Colonic mucosa (tissue), 4 donors: ENCODE measurements around the gene PCDHA3. TPM values are rescaled to one million over a fixed set of nuclear protein-coding genes. Genes with fewer than 3 reads are reported as not detected.

ENCODE experiments used
- DNase-seq: peaks from one replicate; pipeline ENCODE4 v3.0.0-alpha.2; 2020
- H3K27ac ChIP-seq: fragments of 200-600 bp; one replicate; pipeline ENCODE4 v1.8.0; 2021
- H3K27me3 ChIP-seq: fragments of 200-600 bp; one replicate; pipeline ENCODE4 v1.8.0; 2021
- H3K36me3 ChIP-seq: fragments of 200-600 bp; one replicate; pipeline ENCODE4 v1.8.0; 2021
- H3K4me1 ChIP-seq: fragments of 200-600 bp; one replicate; pipeline ENCODE4 v1.8.0; 2021; ENCODE audit warnings: mild to moderate bottlenecking
- H3K4me3 ChIP-seq: fragments of 200-600 bp; one replicate; pipeline ENCODE4 v1.8.0; 2021
- H3K9ac ChIP-seq, 2 donors: one replicate each; pipeline ENCODE4 v1.7.0; 2013; ENCODE audit warnings: control low read depth in 2 of 2, low read depth in 2 of 2, low read length in 2 of 2
- H3K9me3 ChIP-seq: fragments of 200-600 bp; one replicate; pipeline ENCODE4 v1.8.0; 2021
- intact Hi-C: fragments of 100-400 bp; cut with DNase I; formaldehyde crosslinking; loops from one replicate; pipeline ENCODE4 v1.14.1; 2022
- total RNA-seq, 2 donors: library from RNA; stranded (reverse); fragmentation: NEBNext Ultra II Directional in 1 of 2; extraction: Animal tissue kit (Norgen Biotek cat#: 25700) in 1 of 2; gene quantifications; one replicate each; pipeline ENCODE4 v1.2.1, GENCODE V29; 2021
- TF ChIP-seq, protein P1 (sequence below): fragments of 200-600 bp; IDR thresholded peaks from one replicate; pipeline ENCODE4 v1.8.0; 2022; ENCODE audit warnings: antibody characterized with exemption, mild to moderate bottlenecking
- donor health status: healthy.
- donor health status: DM: no; HTN: no; CAD: no.
- donor health status: DM: no; HTN: no; CAD: no.

Gene PCDHA3
- under 1 TPM in 1 of 2 donors, not detected in 1; 0.11 TPM for total RNA-seq

DNA sequence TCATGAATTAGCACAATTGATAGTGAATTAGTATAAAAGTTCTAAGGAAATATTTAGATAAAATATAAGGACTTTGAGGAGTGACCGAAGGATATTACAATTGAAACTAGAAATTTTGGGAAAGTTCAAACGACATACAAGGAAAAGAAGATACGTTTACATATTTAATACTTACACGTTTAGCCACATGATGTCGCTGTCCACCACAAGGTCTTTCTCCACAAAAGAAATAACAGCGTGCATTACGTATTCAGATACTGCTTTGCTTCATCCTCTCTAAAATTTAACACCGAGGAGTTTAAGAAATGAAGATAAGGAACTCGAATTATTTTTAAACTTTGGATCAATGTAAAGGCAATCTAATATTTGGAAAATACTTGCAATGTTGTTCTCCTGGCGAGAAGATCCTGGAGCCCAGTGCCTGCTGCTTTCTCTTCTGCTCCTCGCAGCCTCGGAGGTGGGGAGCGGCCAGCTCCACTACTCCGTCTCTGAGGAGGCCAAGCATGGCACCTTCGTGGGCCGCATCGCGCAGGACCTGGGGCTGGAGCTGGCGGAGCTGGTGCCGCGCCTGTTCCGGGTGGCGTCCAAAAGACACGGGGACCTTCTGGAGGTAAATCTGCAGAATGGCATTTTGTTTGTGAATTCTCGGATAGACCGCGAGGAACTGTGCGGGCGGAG lies at the start of gene PCDHA3:
Gene PCDHA3, plus strand, starts transcription at position 242 of the 678 bp plus-strand sequence.
- H3K9me3 ChIP-seq = no peaks in the 10 kb centered on the region
- no peaks in the 10 kb centered on the region for H3K36me3 ChIP-seq
- H3K9ac ChIP-seq = no peak within 1 kb of the TSS
- peak within 1 kb of the TSS; percentile 10 for H3K4me3 ChIP-seq
- no peaks in the 10 kb centered on the region for H3K4me1 ChIP-seq
- DNase-seq = no peak
- intact Hi-C loops = no loop called here
- H3K27me3 ChIP-seq = no peaks in the 10 kb centered on the region
- H3K27ac ChIP-seq = no peak within 1 kb of the TSS
- TF ChIP-seq, protein P1, sequence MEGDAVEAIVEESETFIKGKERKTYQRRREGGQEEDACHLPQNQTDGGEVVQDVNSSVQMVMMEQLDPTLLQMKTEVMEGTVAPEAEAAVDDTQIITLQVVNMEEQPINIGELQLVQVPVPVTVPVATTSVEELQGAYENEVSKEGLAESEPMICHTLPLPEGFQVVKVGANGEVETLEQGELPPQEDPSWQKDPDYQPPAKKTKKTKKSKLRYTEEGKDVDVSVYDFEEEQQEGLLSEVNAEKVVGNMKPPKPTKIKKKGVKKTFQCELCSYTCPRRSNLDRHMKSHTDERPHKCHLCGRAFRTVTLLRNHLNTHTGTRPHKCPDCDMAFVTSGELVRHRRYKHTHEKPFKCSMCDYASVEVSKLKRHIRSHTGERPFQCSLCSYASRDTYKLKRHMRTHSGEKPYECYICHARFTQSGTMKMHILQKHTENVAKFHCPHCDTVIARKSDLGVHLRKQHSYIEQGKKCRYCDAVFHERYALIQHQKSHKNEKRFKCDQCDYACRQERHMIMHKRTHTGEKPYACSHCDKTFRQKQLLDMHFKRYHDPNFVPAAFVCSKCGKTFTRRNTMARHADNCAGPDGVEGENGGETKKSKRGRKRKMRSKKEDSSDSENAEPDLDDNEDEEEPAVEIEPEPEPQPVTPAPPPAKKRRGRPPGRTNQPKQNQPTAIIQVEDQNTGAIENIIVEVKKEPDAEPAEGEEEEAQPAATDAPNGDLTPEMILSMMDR = no peak

DNA sequence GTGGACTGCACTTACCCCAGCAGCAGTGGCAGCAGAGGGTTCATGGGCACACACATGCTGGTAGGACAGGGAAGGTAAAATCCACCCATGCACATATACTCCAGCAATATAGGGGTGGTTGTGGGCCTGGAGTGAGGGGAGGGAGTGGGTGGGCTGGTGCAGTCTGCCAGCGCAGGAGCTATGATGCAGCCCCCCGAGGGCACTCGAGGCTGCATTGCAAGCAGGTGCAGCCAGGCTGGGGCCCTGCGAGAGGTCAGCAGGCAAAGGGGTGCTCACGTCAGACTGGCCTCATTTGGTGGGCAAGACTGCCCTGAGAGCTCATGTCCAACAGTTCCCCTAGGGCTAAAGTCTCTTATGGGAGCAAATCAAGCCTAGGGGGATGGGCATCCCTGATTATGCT lies 47.3 kb upstream of the PCDHA3 start:
- Histone ChIP-seq H3K9me3 (no peaks in the 10 kb centered on the region), H3K9ac (no peak overlapping the region), H3K4me1 (no peaks in the 10 kb centered on the region), H3K27me3 (no peaks in the 10 kb centered on the region), H3K36me3 (no peaks in the 10 kb centered on the region), H3K4me3 (no peak overlapping the region), H3K27ac (no peak overlapping the region)
- intact Hi-C loops = no loop called here
- no peak for DNase-seq
- TF ChIP-seq, protein P1 = no peak

DNA sequence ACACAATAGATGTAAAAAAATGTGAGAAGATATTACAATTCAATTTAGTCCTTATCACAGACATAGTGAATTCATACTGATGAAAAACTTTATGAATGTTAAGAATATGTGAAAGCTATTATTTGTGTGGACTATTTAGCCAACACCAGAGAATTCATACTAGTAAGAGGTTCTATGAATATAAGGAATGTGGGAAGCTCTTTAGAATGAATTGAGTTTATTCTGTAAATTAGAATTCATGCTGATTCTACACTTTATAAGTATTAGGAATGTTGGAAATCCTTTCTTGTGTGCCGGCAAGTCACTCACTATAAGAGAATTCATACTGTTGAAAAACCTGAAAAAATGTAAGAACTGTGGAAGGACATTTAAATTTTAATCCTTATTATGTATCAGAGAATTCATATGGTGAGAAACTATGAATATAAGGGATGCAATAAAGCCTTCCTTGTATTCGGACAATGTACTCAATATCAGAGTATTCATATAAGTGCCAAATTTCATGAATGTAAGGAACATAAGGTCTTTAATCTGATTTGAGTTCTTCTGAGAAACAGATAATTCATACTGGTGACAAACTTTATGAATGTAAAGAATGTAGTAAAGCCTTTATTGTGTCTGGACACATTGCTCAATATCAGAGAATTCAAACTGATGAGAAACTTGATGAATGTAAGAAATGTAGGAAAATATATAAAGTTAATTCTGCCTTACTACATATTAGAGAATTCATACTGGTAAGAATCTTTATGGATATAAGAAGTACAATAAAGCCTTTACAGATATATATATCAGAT lies 36.5 kb upstream of the PCDHA3 start:
- H3K4me1 ChIP-seq = no peaks in the 10 kb centered on the region
- H3K27ac ChIP-seq = no peak overlapping the region
- TF ChIP-seq, protein P1 = no peak
- H3K9ac ChIP-seq = no peak overlapping the region
- intact Hi-C loops = no loop called here
- H3K36me3 ChIP-seq = no peaks in the 10 kb centered on the region
- H3K9me3 ChIP-seq = peaks cover 16% of the 10 kb centered on the region
- H3K4me3 ChIP-seq = no peak overlapping the region
- no peaks in the 10 kb centered on the region for H3K27me3 ChIP-seq
- DNase-seq = no peak

DNA sequence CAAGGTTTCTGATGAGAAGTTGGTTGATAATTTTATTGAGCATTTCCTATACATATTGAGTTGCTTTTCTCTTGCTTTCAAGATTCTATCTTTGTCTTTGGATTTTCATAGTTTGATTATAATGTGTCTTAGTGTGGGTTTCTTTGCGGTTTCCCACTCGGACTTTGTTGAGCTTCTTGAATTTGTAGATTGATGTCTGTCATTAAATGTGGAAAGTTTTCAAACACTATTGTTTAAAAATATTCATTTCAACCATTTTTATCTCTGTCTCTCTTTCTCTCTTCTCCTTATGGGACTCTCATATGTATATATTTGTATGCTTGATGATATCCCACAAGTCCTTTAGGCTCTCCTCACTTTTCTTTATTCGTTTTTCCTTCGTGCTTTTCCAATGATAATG lies 33.4 kb upstream of the PCDHA3 start:
- H3K4me3 ChIP-seq = no peak overlapping the region
- H3K9ac ChIP-seq = no peak overlapping the region
- no peaks in the 10 kb centered on the region for H3K27me3 ChIP-seq
- H3K9me3 ChIP-seq = peaks cover 16% of the 10 kb centered on the region
- intact Hi-C loops = no loop called here
- no peaks in the 10 kb centered on the region for H3K4me1 ChIP-seq
- DNase-seq = no peak
- no peak overlapping the region for H3K27ac ChIP-seq
- H3K36me3 ChIP-seq = no peaks in the 10 kb centered on the region
- TF ChIP-seq, protein P1 = no peak

DNA sequence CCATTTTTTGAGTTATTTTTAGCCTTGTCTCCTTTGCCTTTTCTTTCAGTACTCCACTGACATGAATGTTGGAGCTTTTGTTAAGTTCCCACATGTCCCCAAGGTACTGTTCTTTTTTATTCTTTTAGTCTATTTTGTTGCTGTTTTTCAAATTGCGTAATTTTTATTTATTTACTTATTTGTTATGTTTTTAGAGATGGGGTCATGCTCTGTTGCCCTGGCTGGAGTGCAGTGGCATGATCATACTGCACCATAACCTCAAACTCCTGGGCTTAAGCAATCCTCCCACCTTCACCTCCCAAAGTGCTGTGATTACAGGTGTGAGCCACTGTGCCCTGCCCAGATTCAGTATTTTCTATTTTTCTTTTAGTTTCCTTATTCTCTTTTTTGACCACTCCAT lies 20.3 kb upstream of the PCDHA3 start:
- Histone ChIP-seq H3K9me3 (no peaks in the 10 kb centered on the region), H3K4me1 (no peaks in the 10 kb centered on the region), H3K36me3 (no peaks in the 10 kb centered on the region), H3K27ac (no peak overlapping the region), H3K4me3 (no peak overlapping the region), H3K27me3 (no peaks in the 10 kb centered on the region), H3K9ac (no peak overlapping the region)
- TF ChIP-seq, protein P1 = no peak
- DNase-seq = no peak
- intact Hi-C loops = no loop called here
